Measurements from ENCODE around the gene CCER1.

Gene CCER1

GRCh38 chr12:90969346-90969745, 14.4 kb upstream of the CCER1 start:
- TF ChIP-seq ZBTB7A (IDR thresholded peaks at IDR 0.05; ENCODE audit: low read depth) (no peak), NFIC (IDR thresholded peaks at IDR 0.05) (no peak), RAD21 (IDR thresholded peaks at IDR 0.05; ENCODE audit: low read depth) (no peak), YY1 (IDR thresholded peaks at IDR 0.05; ENCODE audit: low read depth) (no peak), TEAD4 (IDR thresholded peaks at IDR 0.05) (no peak), TAF1 (IDR thresholded peaks at IDR 0.05; ENCODE audit: low read depth) (no peak), FOXM1 (IDR thresholded peaks at IDR 0.05; ENCODE audit: borderline replicate concordance, low read depth) (no peak), EGR1 (IDR thresholded peaks at IDR 0.05) (no peak), TCF12 (IDR thresholded peaks at IDR 0.05; ENCODE audit: low read depth) (no peak), CREB1 (IDR thresholded peaks at IDR 0.05; ENCODE audit: low read depth) (no peak)
- TF ChIP-seq, protein P1, sequence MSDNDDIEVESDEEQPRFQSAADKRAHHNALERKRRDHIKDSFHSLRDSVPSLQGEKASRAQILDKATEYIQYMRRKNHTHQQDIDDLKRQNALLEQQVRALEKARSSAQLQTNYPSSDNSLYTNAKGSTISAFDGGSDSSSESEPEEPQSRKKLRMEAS (IDR thresholded peaks at IDR 0.05) = no peak
- TF ChIP-seq, protein P2, sequence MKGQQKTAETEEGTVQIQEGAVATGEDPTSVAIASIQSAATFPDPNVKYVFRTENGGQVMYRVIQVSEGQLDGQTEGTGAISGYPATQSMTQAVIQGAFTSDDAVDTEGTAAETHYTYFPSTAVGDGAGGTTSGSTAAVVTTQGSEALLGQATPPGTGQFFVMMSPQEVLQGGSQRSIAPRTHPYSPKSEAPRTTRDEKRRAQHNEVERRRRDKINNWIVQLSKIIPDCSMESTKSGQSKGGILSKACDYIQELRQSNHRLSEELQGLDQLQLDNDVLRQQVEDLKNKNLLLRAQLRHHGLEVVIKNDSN (IDR thresholded peaks at IDR 0.05) = no peak

- TF ChIP-seq REST (IDR thresholded peaks at IDR 0.05; ENCODE audit: low read depth) (no peak), YY1 (IDR thresholded peaks at IDR 0.05; ENCODE audit: low read depth) (no peak), EP300 (IDR thresholded peaks at IDR 0.05; ENCODE audit: borderline replicate concordance) (no peak), CREB1 (IDR thresholded peaks at IDR 0.05; ENCODE audit: low read depth) (no peak), TEAD4 (IDR thresholded peaks at IDR 0.05) (no peak), FOXM1 (IDR thresholded peaks at IDR 0.05; ENCODE audit: borderline replicate concordance, low read depth) (no peak), RAD21 (IDR thresholded peaks at IDR 0.05; ENCODE audit: low read depth) (no peak)
- TF ChIP-seq, protein P1 (IDR thresholded peaks at IDR 0.05) = no peak
- TF ChIP-seq, protein P2 (IDR thresholded peaks at IDR 0.05) = no peak
Observed at GRCh38 chr12:90965204-90965603, 10.2 kb upstream of the CCER1 start.

DNA sequence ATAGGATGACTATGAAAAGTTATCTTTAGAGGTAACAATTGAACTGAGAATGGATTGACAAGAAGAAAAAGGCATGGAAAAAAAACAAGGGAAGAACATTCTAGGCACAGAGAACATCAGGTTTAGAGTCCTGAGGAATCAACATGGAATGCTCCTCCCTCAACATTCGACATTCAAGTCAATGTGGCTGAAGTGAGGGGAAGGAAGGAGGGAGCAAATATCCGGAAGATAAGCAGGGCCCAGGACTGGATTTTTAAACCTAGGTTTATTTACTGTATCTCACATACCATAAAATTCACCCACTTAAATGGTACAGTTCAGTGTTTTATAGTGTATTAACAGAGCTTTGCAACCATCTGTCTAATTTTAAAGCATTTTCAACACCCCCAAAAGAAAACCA, 9.6 kb upstream of the CCER1 start:
- TF ChIP-seq NFIC (IDR thresholded peaks at IDR 0.05) = no peak
- no peak for TF ChIP-seq EGR1 (IDR thresholded peaks at IDR 0.05)
- TF ChIP-seq, protein P1 (IDR thresholded peaks at IDR 0.05) = no peak
- no peak for TF ChIP-seq RAD21 (IDR thresholded peaks at IDR 0.05; ENCODE audit: low read depth)
- no peak for TF ChIP-seq REST (IDR thresholded peaks at IDR 0.05; ENCODE audit: low read depth)
- no peak for TF ChIP-seq TAF1 (IDR thresholded peaks at IDR 0.05; ENCODE audit: low read depth)
- no peak for TF ChIP-seq CEBPB (IDR thresholded peaks at IDR 0.05)
- no peak for TF ChIP-seq YY1 (IDR thresholded peaks at IDR 0.05; ENCODE audit: low read depth)
- no peak for TF ChIP-seq CREB1 (IDR thresholded peaks at IDR 0.05; ENCODE audit: low read depth)
- no peak for TF ChIP-seq EP300 (IDR thresholded peaks at IDR 0.05; ENCODE audit: borderline replicate concordance)
- TF ChIP-seq TEAD4 (IDR thresholded peaks at IDR 0.05) = no peak
- no peak for TF ChIP-seq TCF12 (IDR thresholded peaks at IDR 0.05; ENCODE audit: low read depth)
- TF ChIP-seq ZBTB7A (IDR thresholded peaks at IDR 0.05; ENCODE audit: low read depth) = no peak
- no peak for TF ChIP-seq FOXM1 (IDR thresholded peaks at IDR 0.05; ENCODE audit: borderline replicate concordance, low read depth)
- TF ChIP-seq, protein P2 (IDR thresholded peaks at IDR 0.05) = no peak

GRCh38 chr12:90963946-90964345, 9.0 kb upstream of the CCER1 start:
- TF ChIP-seq CEBPB (IDR thresholded peaks at IDR 0.05) (no peak), TEAD4 (IDR thresholded peaks at IDR 0.05) (no peak), NFIC (IDR thresholded peaks at IDR 0.05) (no peak)

- TF ChIP-seq TEAD4 (IDR thresholded peaks at IDR 0.05) = no peak
- no peak for TF ChIP-seq TAF1 (IDR thresholded peaks at IDR 0.05; ENCODE audit: low read depth)
Observed at GRCh38 chr12:90961154-90961553, 6.2 kb upstream of the CCER1 start.

DNA sequence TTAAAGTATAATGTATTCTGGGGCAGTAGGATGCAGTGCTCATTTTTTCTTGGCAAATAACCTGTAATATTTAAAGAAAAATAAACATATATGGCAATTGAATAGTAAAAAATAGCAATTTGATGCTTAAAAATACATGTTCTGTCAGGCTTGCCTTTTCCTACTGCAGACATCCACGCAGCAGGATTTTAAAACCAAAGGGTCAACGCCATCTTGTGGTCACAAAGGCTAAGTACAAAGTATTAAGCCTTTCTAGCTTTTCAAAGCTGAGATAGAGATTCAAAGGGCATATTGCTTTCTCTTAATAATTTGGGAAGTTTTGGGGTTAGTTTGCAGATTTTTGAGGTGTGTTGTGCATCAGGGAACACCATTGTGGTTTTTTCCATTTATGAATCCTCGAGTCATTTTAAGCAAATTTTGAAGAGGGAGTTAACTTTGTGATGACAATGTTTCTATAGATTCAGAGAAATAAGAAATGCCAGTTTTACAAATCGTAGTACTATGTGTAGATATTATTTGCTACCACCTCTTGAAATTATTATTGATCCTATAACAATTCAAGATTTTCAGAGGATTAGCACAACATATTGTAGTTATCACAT, 4.7 kb upstream of the CCER1 start:
- TF ChIP-seq RAD21 (IDR thresholded peaks at IDR 0.05; ENCODE audit: low read depth) = peak; percentile 62
- TF ChIP-seq TAF1 (IDR thresholded peaks at IDR 0.05; ENCODE audit: low read depth) = no peak
